ENCODE results near the gene CALCOCO2. TPM values are rescaled to one million over a fixed set of nuclear protein-coding genes. Genes with fewer than 3 reads are reported as not detected.

CALCOCO2 gene
- total RNA-seq: 100 to 1,000 TPM; 102 to 128 TPM
- polyA plus RNA-seq: 10 to 100 TPM; 46.8 to 84.0 TPM
- long read RNA-seq, donor 1, transcript CALCOCO2-201 (13 exons, 3,682 nt): major isoform, 14 of 22 reads
- long read RNA-seq, donor 1, partial matches to known transcripts: 0 of 22 reads
- long read RNA-seq, donor 1, other reads (novel, unspliced or antisense): 0 of 22 reads
- long read RNA-seq, donor 2, partial matches to known transcripts: 0 of 12 reads
- long read RNA-seq, donor 2, other reads (novel, unspliced or antisense): 0 of 12 reads
- long read RNA-seq, donor 3, transcript CALCOCO2-201 (13 exons, 3,682 nt): major isoform, 8 of 14 reads
- long read RNA-seq, donor 3, partial matches to known transcripts: 0 of 14 reads
- long read RNA-seq, donor 3, other reads (novel, unspliced or antisense): 0 of 14 reads
- long read RNA-seq, donor 4, partial matches to known transcripts: 0 of 4 reads
- long read RNA-seq, donor 4, other reads (novel, unspliced or antisense): 0 of 4 reads
- long read RNA-seq, donor 5, transcript CALCOCO2-201 (13 exons, 3,682 nt): major isoform, 16 of 22 reads
- long read RNA-seq, donor 5, partial matches to known transcripts: 0 of 22 reads
- long read RNA-seq, donor 5, other reads (novel, unspliced or antisense): 0 of 22 reads

GRCh38 chr17:48830840-48831548, at the start of gene CALCOCO2:
Gene CALCOCO2, plus strand, starts transcription at chr17:48831035. Its CDS starts 10,673 bp downstream, at chr17:48841708.
- H3K4me3 ChIP-seq: peak within 1 kb of the TSS; percentile 81
- peak; percentile 91 to 94 (median 94) for DNase-seq
- H3K4me1 ChIP-seq (ENCODE audit: control insufficient read depth in 5 of 5, insufficient read depth in 5 of 5, low read length in 5 of 5): peaks cover 0 to 24% (median 7%) of the 10 kb centered on the region in 5 donors

DNA sequence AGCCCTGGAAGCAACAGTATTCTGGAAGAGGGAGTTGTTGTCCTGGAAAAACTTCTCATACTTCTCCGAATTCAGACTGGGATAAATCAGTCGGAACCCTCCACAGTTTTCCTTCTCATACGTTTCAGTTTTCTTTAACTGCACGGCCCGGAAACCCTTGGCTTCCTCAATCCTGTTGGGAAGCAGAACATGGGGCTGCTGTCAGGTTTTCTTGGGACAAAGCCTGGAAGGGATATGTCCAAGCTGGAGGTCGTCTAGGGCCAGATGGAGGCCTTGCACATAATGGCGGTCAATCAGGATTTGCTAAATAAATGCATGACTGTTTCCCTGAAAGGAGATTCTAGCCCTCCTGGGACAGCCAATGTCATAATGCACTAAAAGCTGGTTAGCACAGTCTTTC, 43.0 kb upstream of the CALCOCO2 start:
- H3K4me3 ChIP-seq: no peak overlapping the region
- TF ChIP-seq, protein P1, sequence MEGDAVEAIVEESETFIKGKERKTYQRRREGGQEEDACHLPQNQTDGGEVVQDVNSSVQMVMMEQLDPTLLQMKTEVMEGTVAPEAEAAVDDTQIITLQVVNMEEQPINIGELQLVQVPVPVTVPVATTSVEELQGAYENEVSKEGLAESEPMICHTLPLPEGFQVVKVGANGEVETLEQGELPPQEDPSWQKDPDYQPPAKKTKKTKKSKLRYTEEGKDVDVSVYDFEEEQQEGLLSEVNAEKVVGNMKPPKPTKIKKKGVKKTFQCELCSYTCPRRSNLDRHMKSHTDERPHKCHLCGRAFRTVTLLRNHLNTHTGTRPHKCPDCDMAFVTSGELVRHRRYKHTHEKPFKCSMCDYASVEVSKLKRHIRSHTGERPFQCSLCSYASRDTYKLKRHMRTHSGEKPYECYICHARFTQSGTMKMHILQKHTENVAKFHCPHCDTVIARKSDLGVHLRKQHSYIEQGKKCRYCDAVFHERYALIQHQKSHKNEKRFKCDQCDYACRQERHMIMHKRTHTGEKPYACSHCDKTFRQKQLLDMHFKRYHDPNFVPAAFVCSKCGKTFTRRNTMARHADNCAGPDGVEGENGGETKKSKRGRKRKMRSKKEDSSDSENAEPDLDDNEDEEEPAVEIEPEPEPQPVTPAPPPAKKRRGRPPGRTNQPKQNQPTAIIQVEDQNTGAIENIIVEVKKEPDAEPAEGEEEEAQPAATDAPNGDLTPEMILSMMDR (IDR thresholded peaks at IDR 0.05; ENCODE audit: control extremely low read depth, extremely low read depth): no peak
- H3K9ac ChIP-seq (ENCODE audit: insufficient read depth in 1 of 2, low read length in 2 of 2): no peak overlapping the region
- H3K36me3 ChIP-seq (ENCODE audit: control insufficient read depth in 4 of 4, insufficient read depth in 4 of 4, low read length in 4 of 4): no peaks in the 10 kb centered on the region
- 84 to 85% methylated on average over 7 of the region's 7 CpGs for WGBS, 2 donors
- no peak overlapping the region for H3K27ac ChIP-seq (ENCODE audit: low read depth in 1 of 2, low read length in 1 of 2)
- ATAC-seq (ENCODE audit: insufficient read depth, low FRiP score) (no peak), DNase-seq (no peak)
- no peaks in the 10 kb centered on the region for H3K4me1 ChIP-seq (ENCODE audit: control insufficient read depth in 5 of 5, insufficient read depth in 5 of 5, low read length in 5 of 5)
- H3K27me3 ChIP-seq (ENCODE audit: control insufficient read depth in 3 of 3, insufficient read depth in 3 of 3, low read length in 2 of 3): peaks cover 0 to 14% (median 0%) of the 10 kb centered on the region in 3 donors
- H3K9me3 ChIP-seq (ENCODE audit: control insufficient read depth in 4 of 4, insufficient read depth in 3 of 4, low read length in 3 of 4): no peaks in the 10 kb centered on the region

More at GRCh38 chr17:48830840-48831548, at the start of gene CALCOCO2:
- TF ChIP-seq, protein P1 (IDR thresholded peaks at IDR 0.05; ENCODE audit: control extremely low read depth, extremely low read depth): no peak
- no peaks in the 10 kb centered on the region for H3K9me3 ChIP-seq (ENCODE audit: control insufficient read depth in 4 of 4, insufficient read depth in 3 of 4, low read length in 3 of 4)
- H3K9ac ChIP-seq (ENCODE audit: insufficient read depth in 1 of 2, low read length in 2 of 2): peak within 1 kb of the TSS; percentile 77 to 96
- 0% methylated on average over 48 of the region's 48 CpGs for WGBS, 2 donors
- ATAC-seq (ENCODE audit: insufficient read depth, low FRiP score): peak; percentile 98
- H3K27ac ChIP-seq (ENCODE audit: low read depth in 1 of 2, low read length in 1 of 2): peak within 1 kb of the TSS; percentile 97
- H3K36me3 ChIP-seq (ENCODE audit: control insufficient read depth in 4 of 4, insufficient read depth in 4 of 4, low read length in 4 of 4): peaks cover 0 to 6% (median 2%) of the 10 kb centered on the region in 4 donors
- H3K27me3 ChIP-seq (ENCODE audit: control insufficient read depth in 3 of 3, insufficient read depth in 3 of 3, low read length in 2 of 3): no peaks in the 10 kb centered on the region

DNA sequence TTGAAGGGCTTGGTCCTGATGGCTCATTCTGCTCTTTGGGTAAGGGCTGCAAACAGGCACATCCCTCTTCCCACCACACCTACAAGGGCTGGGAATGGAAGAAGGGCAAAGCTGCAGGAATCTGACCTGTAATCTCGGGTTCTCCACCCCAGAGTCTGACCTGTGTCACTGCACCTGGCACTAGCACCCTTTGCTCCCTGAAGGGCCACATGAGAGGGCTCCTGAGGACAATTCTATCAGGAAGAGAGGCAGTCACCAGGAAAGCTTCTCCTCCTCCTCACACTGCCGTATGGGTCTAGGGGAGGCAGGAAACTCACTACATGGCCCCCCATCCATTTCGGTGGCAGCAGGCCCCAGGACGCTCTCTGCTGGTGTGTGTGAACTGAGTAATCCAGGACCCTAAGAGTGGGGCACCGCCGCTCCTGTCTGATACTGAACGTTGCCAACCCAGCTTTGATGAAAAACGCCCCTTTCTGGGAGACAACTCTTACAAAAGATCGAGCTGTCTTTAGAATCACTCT, 40.2 kb upstream of the CALCOCO2 start:
- no peak overlapping the region for H3K9ac ChIP-seq (ENCODE audit: insufficient read depth in 1 of 2, low read length in 2 of 2)

More for the DNA sequence above, 40.2 kb upstream of the CALCOCO2 start:
- WGBS, 2 donors: 34 to 39% methylated on average over 9 of the region's 9 CpGs
- Histone ChIP-seq H3K9me3 (ENCODE audit: control insufficient read depth in 4 of 4, insufficient read depth in 3 of 4, low read length in 3 of 4) (no peaks in the 10 kb centered on the region), H3K36me3 (ENCODE audit: control insufficient read depth in 4 of 4, insufficient read depth in 4 of 4, low read length in 4 of 4) (no peaks in the 10 kb centered on the region), H3K27me3 (ENCODE audit: control insufficient read depth in 3 of 3, insufficient read depth in 3 of 3, low read length in 2 of 3) (peaks cover 0 to 10% (median 0%) of the 10 kb centered on the region in 3 donors), H3K27ac (ENCODE audit: low read depth in 1 of 2, low read length in 1 of 2) (no peak overlapping the region), H3K4me3 (no peak overlapping the region), H3K4me1 (ENCODE audit: control insufficient read depth in 5 of 5, insufficient read depth in 5 of 5, low read length in 5 of 5) (peaks cover 0 to 5% (median 0%) of the 10 kb centered on the region in 5 donors)
- ATAC-seq (ENCODE audit: insufficient read depth, low FRiP score) (no peak), DNase-seq (no peak)
- TF ChIP-seq, protein P1 (IDR thresholded peaks at IDR 0.05; ENCODE audit: control extremely low read depth, extremely low read depth): no peak
